Breast epithelium (tissue), 4 donors: ENCODE measurements around the gene FAM234A. TPM values are rescaled to one million over a fixed set of nuclear protein-coding genes. Genes with fewer than 3 reads are reported as not detected.

Experiments used
- DNase-seq, 2 donors: peaks; one replicate each; pipeline ENCODE4 v3.0.0-alpha.2; 2019; ENCODE audit warnings: low spot score in 2 of 2
- H3K27ac ChIP-seq, 2 donors: fragments of 200-600 bp; sonication (generic) in 1 of 2; one replicate each; pipeline ENCODE4 v1.5.1; 2016 to 2019; ENCODE audit warnings: mild to moderate bottlenecking in 1 of 2
- H3K27me3 ChIP-seq, 2 donors: fragments of 200-600 bp; sonication (generic) in 1 of 2; one replicate each; pipeline versions ENCODE4 v1.5.1 to v1.6.0; 2017 to 2019; ENCODE audit warnings: control low read depth in 1 of 2, mild to moderate bottlenecking in 1 of 2
- H3K36me3 ChIP-seq: fragments of 200-600 bp; one replicate; pipeline ENCODE4 v1.5.1; 2019
- H3K4me1 ChIP-seq, 2 donors: fragments of 200-600 bp; sonication (generic); one replicate each; pipeline ENCODE4 v1.5.1; 2016 to 2019; ENCODE audit warnings: control low read depth in 1 of 2
- H3K4me3 ChIP-seq, 3 donors: fragments of 200-600 bp; sonication (generic); 1 replicate in 2 of 3; 2 replicates in 1 of 3; pipeline ENCODE4 v1.5.1; 2016 to 2019; ENCODE audit warnings: mild to moderate bottlenecking in 3 of 3, moderate library complexity in 2 of 3
- H3K9me3 ChIP-seq, 2 donors: fragments of 200-600 bp; sonication (generic) in 1 of 2; one replicate each; pipeline ENCODE4 v1.5.1; 2016 to 2019; ENCODE audit warnings: control low read depth in 1 of 2
- POLR2A ChIP-seq: fragments of 450-650 bp; IDR thresholded peaks from one replicate; pipeline ENCODE4 v1.6.1; 2016; ENCODE audit warnings: antibody characterized with exemption, mild to moderate bottlenecking, moderate library complexity
- POLR2AphosphoS5 ChIP-seq, 3 donors: sonication (generic); formaldehyde crosslinking; IDR thresholded peaks; one replicate each; pipeline ENCODE4 v1.6.1; 2017; ENCODE audit warnings: antibody characterized with exemption in 3 of 3
- intact Hi-C: fragments of 100-400 bp; cut with DNase I; formaldehyde crosslinking; loops from one replicate; pipeline ENCODE4 v1.15.1; 2023; ENCODE audit warnings: low total_unique reads
- total RNA-seq, 3 donors: library from RNA; depleted of rRNA; stranded (reverse); fragments of >200 nt; gene quantifications; one replicate each; pipeline ENCODE4 v1.1.0, GENCODE V29; 2016
- TF ChIP-seq, protein P1 (sequence below), 3 donors: fragments of 450-650 bp; IDR thresholded peaks; one replicate each; pipeline ENCODE4 v1.5.1; 2016 to 2017; ENCODE audit warnings: antibody characterized with exemption in 3 of 3, mild to moderate bottlenecking in 3 of 3, moderate library complexity in 3 of 3

Gene FAM234A
- total RNA-seq, 3 donors from 2014 or later = 40.6 to 69.3 (median 44.1) TPM

DNA sequence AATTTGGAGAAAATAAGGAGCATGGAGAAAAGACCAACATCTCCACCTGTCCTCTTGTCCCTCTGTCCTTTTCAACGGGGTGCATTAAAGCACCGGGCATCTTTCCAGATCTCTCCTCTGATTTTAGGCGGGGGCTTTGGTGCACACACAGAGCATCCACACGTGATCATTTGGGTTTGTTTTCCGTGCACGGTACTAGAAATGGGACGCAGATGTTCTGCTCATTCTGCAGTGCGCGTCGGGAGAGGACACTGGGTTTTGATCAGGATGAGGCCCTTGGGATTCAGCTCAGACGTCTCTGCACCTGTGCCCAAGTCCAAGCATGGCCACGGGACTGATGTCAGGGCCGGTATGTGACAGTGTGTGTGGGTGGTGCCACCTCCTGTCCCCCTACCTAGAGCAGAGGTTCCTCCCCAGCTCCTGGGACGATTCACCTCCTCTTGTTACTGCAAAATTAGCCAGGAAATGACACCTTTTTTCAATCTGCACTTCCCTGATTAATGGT is 80.2 kb downstream of the FAM234A start:
- DNase-seq = no peak
- Histone ChIP-seq H3K27ac (no peak overlapping the region), H3K9me3 (no peaks in the 10 kb centered on the region), H3K4me3 (no peak overlapping the region), H3K36me3 (no peaks in the 10 kb centered on the region), H3K4me1 (no peaks in the 10 kb centered on the region), H3K27me3 (no peaks in the 10 kb centered on the region)
- TF ChIP-seq, protein P1, sequence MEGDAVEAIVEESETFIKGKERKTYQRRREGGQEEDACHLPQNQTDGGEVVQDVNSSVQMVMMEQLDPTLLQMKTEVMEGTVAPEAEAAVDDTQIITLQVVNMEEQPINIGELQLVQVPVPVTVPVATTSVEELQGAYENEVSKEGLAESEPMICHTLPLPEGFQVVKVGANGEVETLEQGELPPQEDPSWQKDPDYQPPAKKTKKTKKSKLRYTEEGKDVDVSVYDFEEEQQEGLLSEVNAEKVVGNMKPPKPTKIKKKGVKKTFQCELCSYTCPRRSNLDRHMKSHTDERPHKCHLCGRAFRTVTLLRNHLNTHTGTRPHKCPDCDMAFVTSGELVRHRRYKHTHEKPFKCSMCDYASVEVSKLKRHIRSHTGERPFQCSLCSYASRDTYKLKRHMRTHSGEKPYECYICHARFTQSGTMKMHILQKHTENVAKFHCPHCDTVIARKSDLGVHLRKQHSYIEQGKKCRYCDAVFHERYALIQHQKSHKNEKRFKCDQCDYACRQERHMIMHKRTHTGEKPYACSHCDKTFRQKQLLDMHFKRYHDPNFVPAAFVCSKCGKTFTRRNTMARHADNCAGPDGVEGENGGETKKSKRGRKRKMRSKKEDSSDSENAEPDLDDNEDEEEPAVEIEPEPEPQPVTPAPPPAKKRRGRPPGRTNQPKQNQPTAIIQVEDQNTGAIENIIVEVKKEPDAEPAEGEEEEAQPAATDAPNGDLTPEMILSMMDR (IDR thresholded peaks at IDR 0.05) = no peak
- no peak for TF ChIP-seq POLR2A
- no peak for TF ChIP-seq POLR2AphosphoS5 (IDR thresholded peaks at IDR 0.05)
- intact Hi-C loops = no loop called here

Other genes starting within 250 kb of the FAM234A start
- 1 to 10 TPM; 3.8 to 6.9 (median 6.6) TPM for gene POLR3K, start 181.2 kb upstream of the FAM234A start, total RNA-seq
- gene SNRNP25, start 181.0 kb upstream of the FAM234A start, total RNA-seq = 10 to 100 TPM; 17.4 to 23.9 (median 17.9) TPM
- gene RHBDF1, start 162.2 kb upstream of the FAM234A start, total RNA-seq = 10 to 100 TPM; 29.0 to 43.3 (median 42.6) TPM
- 100 to 1,000 TPM in 1 of 3 donors, 10 to 100 TPM in 2; 86.9 to 112 (median 89.1) TPM for gene MPG, start 156.6 kb upstream of the FAM234A start, total RNA-seq
- 10 to 100 TPM; 14.2 to 23.4 (median 22.3) TPM for gene NPRL3, start 96.1 kb upstream of the FAM234A start, total RNA-seq
- gene HBZ, start 82.2 kb upstream of the FAM234A start, total RNA-seq = not detected
- 1 to 10 TPM in 1 of 3 donors, not detected in 2; 1.3 TPM for gene HBM, start 68.8 kb upstream of the FAM234A start, total RNA-seq
- 10 to 100 TPM; 46.4 to 83.6 (median 52.2) TPM for gene HBA2, start 61.9 kb upstream of the FAM234A start, total RNA-seq
- gene HBA1, start 58.1 kb upstream of the FAM234A start, total RNA-seq = 10 to 100 TPM in 2 of 3 donors, 1 to 10 TPM in 1; 5.6 to 15.2 (median 10.4) TPM
- not detected for gene HBQ1, start 54.4 kb upstream of the FAM234A start, total RNA-seq
- gene LUC7L, start 5.4 kb upstream of the FAM234A start, total RNA-seq = 100 to 1,000 TPM in 2 of 3 donors, 10 to 100 TPM in 1; 60.6 to 135 (median 107) TPM
- 1 to 10 TPM; 3.1 to 7.5 (median 5.9) TPM for gene RGS11, start 41.1 kb downstream of the FAM234A start, total RNA-seq
- 1 to 10 TPM in 2 of 3 donors, under 1 TPM in 1; 0.80 to 2.3 (median 1.6) TPM for gene ARHGDIG, start 45.8 kb downstream of the FAM234A start, total RNA-seq
- not detected for gene PDIA2, start 48.3 kb downstream of the FAM234A start, total RNA-seq
- gene AXIN1, start 117.9 kb downstream of the FAM234A start, total RNA-seq = 10 to 100 TPM; 16.5 to 22.6 (median 22.4) TPM
- gene MRPL28, start 135.7 kb downstream of the FAM234A start, total RNA-seq = 10 to 100 TPM; 67.0 to 78.7 (median 69.0) TPM
- 10 to 100 TPM; 24.5 to 49.5 (median 36.7) TPM for gene PGAP6, start 147.2 kb downstream of the FAM234A start, total RNA-seq
- 100 to 1,000 TPM in 1 of 3 donors, 10 to 100 TPM in 2; 46.5 to 118 (median 78.0) TPM for gene NME4, start 162.4 kb downstream of the FAM234A start, total RNA-seq
- 10 to 100 TPM; 19.4 to 30.5 (median 28.7) TPM for gene DECR2, start 167.1 kb downstream of the FAM234A start, total RNA-seq
- gene RAB11FIP3, start 190.8 kb downstream of the FAM234A start, total RNA-seq = 10 to 100 TPM; 22.0 to 44.6 (median 24.5) TPM